H9 (cell line): Measurements from ENCODE around the gene ECHDC3. TPM values are rescaled to one million over a fixed set of nuclear protein-coding genes. Genes with fewer than 3 reads are reported as not detected.
A peak's percentile ranks its signal among the peaks of the same experiment; 100 is the strongest.

Experiments used
- DNase-seq: peaks from one replicate; pipeline ENCODE4 v3.0.0-alpha.2; 2017
- H2AFZ ChIP-seq: one replicate; pipeline ENCODE4 v1.6.1; 2013; ENCODE audit warnings: mild to moderate bottlenecking, low read length, control low read depth, moderate library complexity
- H2AK5ac ChIP-seq: 2 replicates; pipeline ENCODE4 v1.6.1; 2013; ENCODE audit warnings: low read length, control low read depth, mixed read lengths; ENCODE audit not compliant: insufficient read length
- H2BK120ac ChIP-seq: one replicate; pipeline ENCODE4 v1.6.1; 2013; ENCODE audit warnings: low read depth, mild to moderate bottlenecking, low read length, control low read depth, inconsistent platforms; ENCODE audit not compliant: poor library complexity, severe bottlenecking
- H2BK12ac ChIP-seq: 2 replicates; pipeline ENCODE4 v1.6.1; 2013; ENCODE audit warnings: low read length, control low read depth, mixed read lengths, low read depth; ENCODE audit not compliant: insufficient read length
- H2BK15ac ChIP-seq: 2 replicates; pipeline ENCODE4 v1.6.1; 2013; ENCODE audit warnings: low read depth, low read length, control low read depth
- H2BK20ac ChIP-seq: one replicate; pipeline ENCODE4 v1.6.1; 2013; ENCODE audit warnings: low read depth, mild to moderate bottlenecking, low read length, control low read depth, inconsistent platforms; ENCODE audit not compliant: poor library complexity, severe bottlenecking
- H2BK5ac ChIP-seq: 2 replicates; pipeline ENCODE4 v1.6.1; 2013; ENCODE audit warnings: low read length, control low read depth, mixed read lengths; ENCODE audit not compliant: insufficient read length
- H3K14ac ChIP-seq: 2 replicates; pipeline ENCODE4 v1.6.1; 2013; ENCODE audit warnings: low read length, control low read depth; ENCODE audit not compliant: insufficient read depth
- H3K18ac ChIP-seq: 2 replicates; pipeline ENCODE4 v1.6.1; 2013; ENCODE audit warnings: low read depth, mild to moderate bottlenecking, mixed read lengths, low read length, control low read depth; ENCODE audit not compliant: insufficient read length
- H3K23ac ChIP-seq: 2 replicates; pipeline ENCODE4 v1.6.1; 2013; ENCODE audit warnings: low read length, control low read depth, mixed read lengths, low read depth; ENCODE audit not compliant: insufficient read length
- H3K23me2 ChIP-seq: 2 replicates; pipeline ENCODE4 v1.6.1; 2013; ENCODE audit warnings: low read depth, mild to moderate bottlenecking, mixed read lengths, low read length, control low read depth; ENCODE audit not compliant: insufficient read length, poor library complexity, severe bottlenecking
- H3K27ac ChIP-seq: 2 replicates; pipeline ENCODE4 v1.5.1; 2013; ENCODE audit warnings: low read length, control low read depth, mixed read lengths, low read depth; ENCODE audit not compliant: insufficient read length
- H3K27me3 ChIP-seq: 2 replicates; pipeline ENCODE4 v1.6.1; 2013; ENCODE audit warnings: low read length, control low read depth, inconsistent platforms; ENCODE audit not compliant: insufficient read depth
- H3K4ac ChIP-seq: 2 replicates; pipeline ENCODE4 v1.6.1; 2013; ENCODE audit warnings: low read depth, mild to moderate bottlenecking, control low read depth, inconsistent platforms, low read length, moderate library complexity
- H3K4me1 ChIP-seq: 2 replicates; pipeline ENCODE4 v1.6.1; 2013; ENCODE audit warnings: low read length, control low read depth, inconsistent platforms; ENCODE audit not compliant: insufficient read depth
- H3K4me2 ChIP-seq: 2 replicates; pipeline ENCODE4 v1.6.1; 2013; ENCODE audit warnings: low read length, control low read depth, mixed read lengths; ENCODE audit not compliant: insufficient read length, insufficient read depth
- H3K56ac ChIP-seq: 2 replicates; pipeline ENCODE4 v1.6.1; 2013; ENCODE audit warnings: low read depth, mild to moderate bottlenecking, mixed read lengths, low read length, control low read depth; ENCODE audit not compliant: insufficient read length
- H3K79me1 ChIP-seq: 2 replicates; pipeline ENCODE4 v1.6.1; 2013; ENCODE audit warnings: low read depth, mild to moderate bottlenecking, moderate library complexity, low read length, control low read depth, inconsistent platforms; ENCODE audit not compliant: insufficient read depth, poor library complexity, severe bottlenecking
- H3K79me2 ChIP-seq: 2 replicates; pipeline ENCODE4 v1.6.1; 2013; ENCODE audit warnings: low read length, control low read depth, inconsistent platforms; ENCODE audit not compliant: insufficient read depth
- H3K9ac ChIP-seq: 2 replicates; pipeline ENCODE4 v1.6.1; 2013; ENCODE audit warnings: low read length, control low read depth, mixed read lengths; ENCODE audit not compliant: insufficient read length; ENCODE audit errors: extremely low read depth
- H3K9me3 ChIP-seq: one replicate; pipeline ENCODE4 v1.6.1; 2013; ENCODE audit warnings: low read depth, low read length, inconsistent platforms; ENCODE audit not compliant: control insufficient read depth
- H3T11ph ChIP-seq: one replicate; pipeline ENCODE4 v1.6.1; 2013; ENCODE audit warnings: mild to moderate bottlenecking, low read length, control low read depth, inconsistent platforms
- H4K20me1 ChIP-seq: one replicate; pipeline ENCODE4 v1.6.1; 2013; ENCODE audit not compliant: control insufficient read depth, insufficient read length, insufficient read depth
- H4K5ac ChIP-seq: 2 replicates; pipeline ENCODE4 v1.6.1; 2013; ENCODE audit warnings: low read depth, mild to moderate bottlenecking, mixed read lengths, low read length, control low read depth; ENCODE audit not compliant: insufficient read length
- H4K8ac ChIP-seq: replicated peaks from 2 replicates; pipeline ENCODE4 v1.6.1; 2013; ENCODE audit warnings: low read length, control low read depth, mixed read lengths, low read depth; ENCODE audit not compliant: insufficient read length
- H4K91ac ChIP-seq: 2 replicates; pipeline ENCODE4 v1.6.1; 2013; ENCODE audit warnings: low read depth, mild to moderate bottlenecking, moderate library complexity, mixed read lengths, low read length, control low read depth; ENCODE audit not compliant: insufficient read length
- H3K27ac Mint-ChIP-seq, 3 experiments: 2 replicates in 2 of 3; 3 replicates in 1 of 3; pipeline ENCODE4 v1.8.0; 2020 to 2021; ENCODE audit warnings: mixed read lengths in 3 of 3, mild to moderate bottlenecking in 1 of 3, moderate library complexity in 1 of 3
- H3K27me3 Mint-ChIP-seq: 2 replicates; pipeline ENCODE4 v1.8.0; 2021; ENCODE audit warnings: low read depth, mild to moderate bottlenecking, moderate library complexity, mixed read lengths
- H3K36me3 Mint-ChIP-seq, 3 experiments: 2 replicates in 2 of 3; 3 replicates in 1 of 3; pipeline ENCODE4 v1.8.0; 2020 to 2021; ENCODE audit warnings: low read depth in 3 of 3, mixed read lengths in 3 of 3; ENCODE audit not compliant: insufficient read depth in 1 of 3
- H3K4me1 Mint-ChIP-seq, 2 experiments: 2 replicates each; pipeline ENCODE4 v1.8.0; 2020; ENCODE audit warnings: mixed read lengths in 2 of 2
- H3K4me3 Mint-ChIP-seq, 2 experiments: 2 replicates in 1 of 2; 3 replicates in 1 of 2; pipeline ENCODE4 v1.8.0; 2020 to 2021; ENCODE audit warnings: mild to moderate bottlenecking in 2 of 2, mixed read lengths in 2 of 2, moderate library complexity in 1 of 2
- H3K9me3 Mint-ChIP-seq, 2 experiments: 2 replicates in 1 of 2; 3 replicates in 1 of 2; pipeline ENCODE4 v1.8.0; 2020; ENCODE audit warnings: mild to moderate bottlenecking in 2 of 2, mixed read lengths in 2 of 2, moderate library complexity in 1 of 2
- WGBS: extraction: QIAGEN DNeasy Blood & Tissue Kit; methylation state at CpG from one replicate; pipeline ENCODE4 v1.1.7; 2013; ENCODE audit warnings: missing lambda C conversion rate, low lambda C conversion rate, mixed read lengths; ENCODE audit not compliant: insufficient read length; ENCODE audit errors: extremely low coverage; 5-methylcytosine and 5-hydroxymethylcytosine counted together
- total RNA-seq: library from RNA; stranded (reverse); gene quantifications from 2 replicates; pipeline ENCODE4 v1.2.1, GENCODE V29; 2021
- TF ChIP-seq, protein P1 (sequence below): fragments of 200-600 bp; sonication (generic); conservative IDR thresholded peaks from 3 replicates; pipeline ENCODE4 v1.8.0; 2021; ENCODE audit warnings: antibody characterized with exemption, mild to moderate bottlenecking

The ECHDC3 gene
- total RNA-seq, 1 experiment from 2014 or later, result 9.3 TPM

DNA sequence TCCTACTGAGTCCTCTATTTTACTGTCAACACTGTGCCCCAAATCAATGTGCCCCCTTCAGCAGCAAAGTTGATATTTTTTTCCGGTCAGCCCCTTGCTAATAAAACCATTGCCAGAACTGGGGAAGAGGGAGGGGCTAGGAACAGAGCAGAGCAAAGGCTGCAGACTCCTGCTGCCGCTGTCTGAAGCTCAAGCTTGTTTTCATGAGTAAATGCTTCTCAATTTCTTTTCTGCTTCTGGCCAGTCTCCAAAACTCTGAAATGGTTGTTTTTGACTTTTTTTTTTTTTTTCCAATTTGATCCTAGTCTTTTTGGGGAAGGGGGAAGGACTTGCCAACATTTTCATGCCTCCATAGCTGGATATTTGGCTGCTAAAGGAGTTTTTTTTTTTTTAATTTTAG lies 54.3 kb downstream of the ECHDC3 start:
- no peak overlapping the region for H3K27ac ChIP-seq
- Mint-ChIP-seq H3K4me3 (no peak overlapping the region), H3K27ac (peak overlapping the region in 1 of 3 experiments; percentile 96; a peak in 2 of 7 replicates), H3K9me3 (peaks cover 21 to 30% of the 10 kb centered on the region in 2 experiments), H3K27me3 (peaks cover 12% of the 10 kb centered on the region), H3K36me3 (peaks cover 2 to 28% (median 14%) of the 10 kb centered on the region in 3 experiments; a peak in 6 of 7 replicates), H3K4me1 (peaks cover 27 to 28% of the 10 kb centered on the region in 2 experiments)
- TF ChIP-seq, protein P1, sequence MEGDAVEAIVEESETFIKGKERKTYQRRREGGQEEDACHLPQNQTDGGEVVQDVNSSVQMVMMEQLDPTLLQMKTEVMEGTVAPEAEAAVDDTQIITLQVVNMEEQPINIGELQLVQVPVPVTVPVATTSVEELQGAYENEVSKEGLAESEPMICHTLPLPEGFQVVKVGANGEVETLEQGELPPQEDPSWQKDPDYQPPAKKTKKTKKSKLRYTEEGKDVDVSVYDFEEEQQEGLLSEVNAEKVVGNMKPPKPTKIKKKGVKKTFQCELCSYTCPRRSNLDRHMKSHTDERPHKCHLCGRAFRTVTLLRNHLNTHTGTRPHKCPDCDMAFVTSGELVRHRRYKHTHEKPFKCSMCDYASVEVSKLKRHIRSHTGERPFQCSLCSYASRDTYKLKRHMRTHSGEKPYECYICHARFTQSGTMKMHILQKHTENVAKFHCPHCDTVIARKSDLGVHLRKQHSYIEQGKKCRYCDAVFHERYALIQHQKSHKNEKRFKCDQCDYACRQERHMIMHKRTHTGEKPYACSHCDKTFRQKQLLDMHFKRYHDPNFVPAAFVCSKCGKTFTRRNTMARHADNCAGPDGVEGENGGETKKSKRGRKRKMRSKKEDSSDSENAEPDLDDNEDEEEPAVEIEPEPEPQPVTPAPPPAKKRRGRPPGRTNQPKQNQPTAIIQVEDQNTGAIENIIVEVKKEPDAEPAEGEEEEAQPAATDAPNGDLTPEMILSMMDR, result no peak
- H3K23me2 ChIP-seq, result no peaks in the 10 kb centered on the region
- no peak for DNase-seq
- no peak overlapping the region for H3K56ac ChIP-seq
- no peak overlapping the region for H2BK20ac ChIP-seq
- H2BK15ac ChIP-seq, result no peak overlapping the region
- no peaks in the 10 kb centered on the region for H3K79me1 ChIP-seq
- no peak overlapping the region for H3K9ac ChIP-seq
- H3K14ac ChIP-seq, result no peak overlapping the region
- H2BK5ac ChIP-seq, result no peak overlapping the region
- no peak overlapping the region for H3K23ac ChIP-seq
- no peaks in the 10 kb centered on the region; the same call in 1 of the 2 replicates for H3K4me1 ChIP-seq
- H3K27me3 ChIP-seq, result no peaks in the 10 kb centered on the region
- H4K20me1 ChIP-seq, result no peaks in the 10 kb centered on the region
- H3K18ac ChIP-seq, result no peak overlapping the region
- WGBS, result no CpG with 5 or more reads among the region's 2 CpGs
- no peaks in the 10 kb centered on the region for H3K79me2 ChIP-seq
- no peak overlapping the region for H3K4ac ChIP-seq
- H4K8ac ChIP-seq, result no peak overlapping the region
- H2BK12ac ChIP-seq, result no peak overlapping the region
- H2AK5ac ChIP-seq, result no peak overlapping the region
- H3K4me2 ChIP-seq, result no peak overlapping the region
- no peak overlapping the region for H2AFZ ChIP-seq
- H4K5ac ChIP-seq, result no peak overlapping the region
- no peak overlapping the region for H3T11ph ChIP-seq
- no peak overlapping the region for H2BK120ac ChIP-seq
- no peak overlapping the region for H4K91ac ChIP-seq
- no peaks in the 10 kb centered on the region for H3K9me3 ChIP-seq
